WI38 (cell line): ENCODE data around the gene IGF1.

ENCODE experiments used
- H3K4me3 ChIP-seq: 2 replicates; pipeline ENCODE4 v1.5.1; 2011; ENCODE audit warnings: low read depth, mild to moderate bottlenecking, control low read depth, low read length
- TF ChIP-seq, protein P1 (sequence below): IDR thresholded peaks from 2 replicates; pipeline ENCODE4 v1.5.1; 2012; ENCODE audit warnings: low read depth, mild to moderate bottlenecking, control low read depth, low read length

The IGF1 gene

GRCh38 chr12:102388469-102388868 lies 91.9 kb downstream of the IGF1 start:
- TF ChIP-seq, protein P1, sequence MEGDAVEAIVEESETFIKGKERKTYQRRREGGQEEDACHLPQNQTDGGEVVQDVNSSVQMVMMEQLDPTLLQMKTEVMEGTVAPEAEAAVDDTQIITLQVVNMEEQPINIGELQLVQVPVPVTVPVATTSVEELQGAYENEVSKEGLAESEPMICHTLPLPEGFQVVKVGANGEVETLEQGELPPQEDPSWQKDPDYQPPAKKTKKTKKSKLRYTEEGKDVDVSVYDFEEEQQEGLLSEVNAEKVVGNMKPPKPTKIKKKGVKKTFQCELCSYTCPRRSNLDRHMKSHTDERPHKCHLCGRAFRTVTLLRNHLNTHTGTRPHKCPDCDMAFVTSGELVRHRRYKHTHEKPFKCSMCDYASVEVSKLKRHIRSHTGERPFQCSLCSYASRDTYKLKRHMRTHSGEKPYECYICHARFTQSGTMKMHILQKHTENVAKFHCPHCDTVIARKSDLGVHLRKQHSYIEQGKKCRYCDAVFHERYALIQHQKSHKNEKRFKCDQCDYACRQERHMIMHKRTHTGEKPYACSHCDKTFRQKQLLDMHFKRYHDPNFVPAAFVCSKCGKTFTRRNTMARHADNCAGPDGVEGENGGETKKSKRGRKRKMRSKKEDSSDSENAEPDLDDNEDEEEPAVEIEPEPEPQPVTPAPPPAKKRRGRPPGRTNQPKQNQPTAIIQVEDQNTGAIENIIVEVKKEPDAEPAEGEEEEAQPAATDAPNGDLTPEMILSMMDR, result no peak
- H3K4me3 ChIP-seq, result no peak overlapping the region

GRCh38 chr12:102385343-102385742 lies 95.0 kb downstream of the IGF1 start:
- TF ChIP-seq, protein P1, result no peak
- no peak overlapping the region for H3K4me3 ChIP-seq

GRCh38 chr12:102379346-102380162 lies 100.8 kb downstream of the IGF1 start:
- H3K4me3 ChIP-seq, result no peak overlapping the region
- TF ChIP-seq, protein P1, result no peak

DNA sequence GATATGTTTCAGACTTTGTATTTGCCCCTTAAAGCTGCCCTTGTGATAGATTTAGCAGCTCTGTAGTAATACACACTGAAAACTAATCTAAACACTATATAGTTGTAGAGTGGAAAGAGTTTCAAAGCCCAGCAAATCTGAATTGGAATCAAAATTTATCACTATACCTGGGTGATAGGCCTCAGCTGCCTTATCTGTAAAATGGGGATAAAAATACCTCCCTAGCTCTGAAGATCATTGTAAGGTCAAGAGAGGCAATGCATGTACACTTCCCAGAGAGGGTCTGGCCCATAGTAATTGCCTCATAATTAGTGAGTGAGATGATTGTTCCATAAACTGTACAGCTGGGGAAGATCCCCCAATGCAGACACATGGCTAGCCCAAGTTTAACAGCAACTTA lies 103.6 kb downstream of the IGF1 start:
- no peak overlapping the region for H3K4me3 ChIP-seq
- TF ChIP-seq, protein P1, result no peak

GRCh38 chr12:102376181-102376747 lies 104.1 kb downstream of the IGF1 start:
- H3K4me3 ChIP-seq, result no peak overlapping the region
- TF ChIP-seq, protein P1, result no peak

DNA sequence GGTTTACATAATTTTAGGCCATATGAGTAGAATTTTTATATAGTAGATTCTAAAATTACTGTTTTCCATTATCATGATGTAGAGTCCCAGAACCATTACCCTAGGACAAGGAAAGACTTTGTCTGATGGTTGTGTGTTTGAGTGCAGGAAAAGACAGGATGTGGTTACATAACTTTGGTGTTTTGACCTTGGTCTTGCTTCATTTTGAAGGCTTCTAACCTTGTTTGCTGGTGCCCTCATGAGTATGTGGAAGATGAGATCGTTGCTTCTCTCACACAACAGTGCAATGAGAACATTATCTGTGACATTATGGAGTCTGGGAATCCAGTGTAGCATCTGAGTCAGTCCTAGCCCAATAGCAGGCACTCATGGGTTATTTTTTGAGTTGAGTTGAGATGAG lies 106.2 kb downstream of the IGF1 start:
- no peak overlapping the region for H3K4me3 ChIP-seq
- TF ChIP-seq, protein P1, result no peak

DNA sequence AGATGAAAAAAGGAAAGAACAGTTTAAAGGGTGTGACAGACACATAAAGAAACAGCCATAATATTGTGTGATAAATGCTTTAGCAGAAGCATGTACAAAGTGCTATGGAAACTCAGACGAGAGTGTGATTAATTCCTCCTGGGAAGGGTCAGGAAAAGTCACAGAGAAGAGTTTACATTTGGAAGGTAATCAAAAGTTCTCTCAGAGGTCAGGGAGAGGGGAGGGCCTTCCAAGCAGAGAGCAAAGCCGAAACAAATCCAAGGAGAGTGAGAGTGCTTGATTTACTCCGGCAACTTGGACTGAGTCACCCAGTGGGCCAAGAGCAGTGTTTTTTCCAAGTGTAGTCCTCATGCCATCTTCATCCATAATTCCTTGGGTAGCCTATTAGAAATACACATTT lies 108.3 kb downstream of the IGF1 start:
- H3K4me3 ChIP-seq, result no peak overlapping the region
- TF ChIP-seq, protein P1, result no peak
